IMR-90 (cell line): Measurements from ENCODE around the gene MEGF11. TPM values are rescaled to one million over a fixed set of nuclear protein-coding genes. Genes with fewer than 3 reads are reported as not detected.

Experiments used
- ATAC-seq: fragments of 200-7000 bp; cut with Tn5 transposase; 2 replicates; pipeline ENCODE4 v1.9.1; 2020; ENCODE audit warnings: low read depth, mild to moderate bottlenecking, moderate library complexity
- BruUV-seq: library from RNA; stranded (reverse); fragments of 400-500 nt; replicated peaks from 2 replicates; lab custom pipeline; 2021; lab: Mats Ljungman, UMichigan
- CTCF ChIA-PET: fragments of 300-600 bp; formaldehyde crosslinking; extraction: SDS; loops from one replicate; lab custom pipeline; 2021; ENCODE audit warnings: antibody characterized with exemption; lab: Yijun Ruan, JAX
- POLR2A ChIA-PET: fragments of 300-600 bp; sonication (Branson Sonifier 250); formaldehyde crosslinking; loops from one replicate; lab custom pipeline; 2022; ENCODE audit warnings: antibody characterized with exemption; ENCODE audit not compliant: unreplicated experiment; lab: Charles Lee
- DNase-seq: peaks from one replicate; pipeline ENCODE4 v3.0.0; 2013
- H2AFZ ChIP-seq: replicated peaks from 2 replicates; pipeline ENCODE3; 2013; ENCODE audit warnings: low read length, mild to moderate bottlenecking; ENCODE audit not compliant: poor library complexity
- H2AK5ac ChIP-seq: 2 replicates; pipeline ENCODE4 v1.6.1; 2013; ENCODE audit warnings: low read depth, low read length, inconsistent platforms
- H2AK9ac ChIP-seq: replicated peaks from 2 replicates; pipeline ENCODE3; 2013; ENCODE audit warnings: mild to moderate bottlenecking, low read depth, low read length, moderate library complexity; ENCODE audit not compliant: poor library complexity
- H2BK120ac ChIP-seq: 2 replicates; pipeline ENCODE4 v1.6.1; 2013; ENCODE audit warnings: low read depth, low read length, inconsistent platforms
- H2BK15ac ChIP-seq: 3 replicates; pipeline ENCODE4 v1.6.1; 2013; ENCODE audit warnings: low read depth, low read length, inconsistent platforms
- H2BK20ac ChIP-seq: 2 replicates; pipeline ENCODE4 v1.6.1; 2013; ENCODE audit warnings: low read depth, mild to moderate bottlenecking, inconsistent platforms, low read length, moderate library complexity
- H2BK5ac ChIP-seq: 2 replicates; pipeline ENCODE4 v1.6.1; 2013; ENCODE audit warnings: mild to moderate bottlenecking, low read depth, low read length, inconsistent platforms; ENCODE audit not compliant: poor library complexity, severe bottlenecking
- H3K14ac ChIP-seq: replicated peaks from 2 replicates; pipeline ENCODE4 v1.6.1; 2013; ENCODE audit warnings: low read depth, low read length, inconsistent platforms
- H3K18ac ChIP-seq: 2 replicates; pipeline ENCODE4 v1.6.1; 2013; ENCODE audit warnings: low read depth, low read length, control low read depth
- H3K23ac ChIP-seq: 2 replicates; pipeline ENCODE4 v1.6.1; 2013; ENCODE audit warnings: low read depth, low read length, inconsistent platforms
- H3K27ac ChIP-seq: 2 replicates; pipeline ENCODE4 v1.5.1; 2013; ENCODE audit warnings: mild to moderate bottlenecking, control low read depth, low read length; ENCODE audit not compliant: insufficient read depth
- H3K27me3 ChIP-seq: 2 replicates; pipeline ENCODE4 v1.6.1; 2013; ENCODE audit warnings: low read length; ENCODE audit not compliant: control insufficient read depth, insufficient read depth
- H3K36me3 ChIP-seq: 2 replicates; pipeline ENCODE4 v1.6.1; 2013; ENCODE audit warnings: low read length, mixed read lengths; ENCODE audit not compliant: control insufficient read depth, insufficient read depth
- H3K4ac ChIP-seq: 2 replicates; pipeline ENCODE4 v1.6.1; 2013; ENCODE audit warnings: low read depth, low read length, inconsistent platforms
- H3K4me1 ChIP-seq: 2 replicates; pipeline ENCODE4 v1.6.1; 2013; ENCODE audit warnings: low read length, mixed read lengths; ENCODE audit not compliant: control insufficient read depth, insufficient read depth
- H3K4me2 ChIP-seq: 2 replicates; pipeline ENCODE4 v1.6.1; 2013; ENCODE audit warnings: low read depth, mild to moderate bottlenecking, control low read depth, low read length, moderate library complexity
- H3K4me3 ChIP-seq: 2 replicates; pipeline ENCODE4 v1.5.1; 2013; ENCODE audit warnings: low read depth, mild to moderate bottlenecking, control low read depth, low read length, moderate library complexity; ENCODE audit not compliant: insufficient read depth
- H3K56ac ChIP-seq: 2 replicates; pipeline ENCODE4 v1.6.1; 2013; ENCODE audit warnings: low read length, inconsistent platforms; ENCODE audit not compliant: insufficient read depth; ENCODE audit errors: extremely low read depth
- H3K79me1 ChIP-seq, 2 experiments: 2 replicates each; pipeline ENCODE4 v1.6.1; 2013; ENCODE audit warnings: low read length in 2 of 2, inconsistent platforms in 1 of 2, low read depth in 1 of 2
- H3K9ac ChIP-seq: 2 replicates; pipeline ENCODE4 v1.6.1; 2013; ENCODE audit warnings: low read depth, low read length, control low read depth
- H3K9me1 ChIP-seq: 2 replicates; pipeline ENCODE4 v1.6.1; 2013; ENCODE audit warnings: low read length, inconsistent platforms; ENCODE audit not compliant: insufficient read depth
- H3K9me3 ChIP-seq: 2 replicates; pipeline ENCODE4 v1.6.1; 2013; ENCODE audit warnings: low read length; ENCODE audit not compliant: control insufficient read depth, insufficient read depth
- H4K20me1 ChIP-seq: 2 replicates; pipeline ENCODE4 v1.6.1; 2013; ENCODE audit warnings: low read length, inconsistent platforms; ENCODE audit not compliant: insufficient read depth
- H4K5ac ChIP-seq: 2 replicates; pipeline ENCODE4 v1.6.1; 2013; ENCODE audit warnings: mild to moderate bottlenecking, low read depth, low read length, control low read depth
- H4K8ac ChIP-seq, 2 experiments: 2 replicates each; pipeline ENCODE4 v1.6.1; 2013; ENCODE audit warnings: low read depth in 2 of 2, low read length in 2 of 2, control low read depth in 1 of 2, inconsistent platforms in 1 of 2
- H4K91ac ChIP-seq: 2 replicates; pipeline ENCODE4 v1.6.1; 2013; ENCODE audit warnings: low read depth, low read length, inconsistent platforms; ENCODE audit not compliant: insufficient read depth
- BHLHE40 ChIP-seq: fragments of 150-350 bp; IDR thresholded peaks from 2 replicates; pipeline ENCODE4 v1.6.1; 2016; ENCODE audit warnings: mild to moderate bottlenecking, low read depth, low read length
- CEBPB ChIP-seq: IDR thresholded peaks from 2 replicates; pipeline ENCODE4 v1.6.1; 2012; ENCODE audit warnings: low read depth, low read length, improper control_type of control experiment
- CTCF ChIP-seq: conservative IDR thresholded peaks from 2 replicates; pipeline ENCODE4 v1.5.1; 2012; ENCODE audit warnings: mild to moderate bottlenecking, low read depth, low read length, improper control_type of control experiment
- FOS ChIP-seq: fragments of 150-350 bp; IDR thresholded peaks from 2 replicates; pipeline ENCODE4 v1.6.1; 2016; ENCODE audit warnings: low read depth, low read length
- MAFK ChIP-seq: IDR thresholded peaks from 2 replicates; pipeline ENCODE4 v1.6.1; 2012; ENCODE audit warnings: low read depth, low read length, improper control_type of control experiment
- MAZ ChIP-seq: IDR thresholded peaks from 2 replicates; pipeline ENCODE4 v1.6.1; 2012; ENCODE audit warnings: low read depth, mild to moderate bottlenecking, low read length, improper control_type of control experiment, moderate library complexity, borderline replicate concordance
- MXI1 ChIP-seq: IDR thresholded peaks from 2 replicates; pipeline ENCODE4 v1.6.1; 2012; ENCODE audit warnings: low read depth, mild to moderate bottlenecking, low read length, moderate library complexity, borderline replicate concordance
- POLR2A ChIP-seq: IDR thresholded peaks from 2 replicates; pipeline ENCODE4 v1.6.1; 2012; ENCODE audit warnings: mild to moderate bottlenecking, low read depth, low read length
- RCOR1 ChIP-seq: IDR thresholded peaks from 2 replicates; pipeline ENCODE4 v1.6.1; 2012; ENCODE audit warnings: mild to moderate bottlenecking, low read length, improper control_type of control experiment; ENCODE audit not compliant: insufficient replicate concordance
- SMC3 ChIP-seq: fragments of 150-350 bp; IDR thresholded peaks from 2 replicates; pipeline ENCODE4 v1.6.1; 2016; ENCODE audit warnings: low read depth, mild to moderate bottlenecking, antibody characterized with exemption, low read length, moderate library complexity
- WGBS, 2 experiments: methylation state at CpG; one replicate each; pipeline versions ENCODE4 v1.1.5 to v1.1.7; 2013; ENCODE audit warnings: missing lambda C conversion rate in 2 of 2; ENCODE audit not compliant: insufficient read length in 1 of 2; ENCODE audit errors: extremely low coverage in 2 of 2; 5-methylcytosine and 5-hydroxymethylcytosine counted together
- dilution Hi-C: fragments of 300-500 bp; cut with HindIII; formaldehyde crosslinking; loops from one replicate; pipeline ENCODE4 v1.14.3; 2018; ENCODE audit warnings: low sequenced_read_pairs; ENCODE audit not compliant: unreplicated experiment
- in situ Hi-C: fragments of 300-500 bp; cut with MboI; formaldehyde crosslinking; loops from 3 replicates; pipeline ENCODE4 v1.14.3; 2019; ENCODE audit warnings: low sequenced_read_pairs, inconsistent platforms, mixed read lengths
- intact Hi-C: fragments of 100-400 bp; cut with micrococcal nuclease; formaldehyde crosslinking; loops from 2 replicates; pipeline ENCODE4 v1.10.0; 2022
- polyA plus RNA-seq, 3 experiments: library from polyadenylated mRNA; depleted of rRNA; stranded (reverse); fragments of >200 nt; gene quantifications; 2 replicates each; pipeline ENCODE4 v1.2.3, GENCODE V29; 2012; ENCODE audit warnings: low replicate concordance in 1 of 3
- total RNA-seq: library from RNA; depleted of rRNA; stranded (reverse); fragments of >200 nt; gene quantifications from 2 replicates; pipeline ENCODE4 v1.2.3, GENCODE V29; 2012
- TF ChIP-seq, protein P1 (sequence below): fragments of 150-350 bp; IDR thresholded peaks from 2 replicates; pipeline ENCODE4 v1.6.1; 2016; ENCODE audit warnings: low read depth, mild to moderate bottlenecking, low read length, moderate library complexity, borderline replicate concordance

The MEGF11 gene
- total and polyA plus RNA-seq, 2 of the 4 experiments (the other 2 are of a cell fraction): not detected

- Histone ChIP-seq H2AK5ac (no peak overlapping the region), H3K27me3 (peaks cover 2% of the 10 kb centered on the region; the same call in 1 of the 2 replicates), H2AK9ac (no peak overlapping the region), H3K18ac (no peak overlapping the region), H3K79me1 (no peaks in the 10 kb centered on the region), H2BK120ac (no peak overlapping the region), H3K9me1 (no peaks in the 10 kb centered on the region), H3K27ac (no peak overlapping the region), H2AFZ (no peak overlapping the region), H3K4me2 (no peak overlapping the region), H3K23ac (no peak overlapping the region), H2BK5ac (no peak overlapping the region), H4K5ac (no peak overlapping the region), H3K36me3 (no peaks in the 10 kb centered on the region), H4K91ac (no peak overlapping the region), H3K4ac (no peak overlapping the region), H3K9me3 (no peaks in the 10 kb centered on the region), H3K4me1 (no peaks in the 10 kb centered on the region), H3K4me3 (no peak overlapping the region), H2BK20ac (no peak overlapping the region), H3K14ac (no peak overlapping the region), H3K9ac (no peak overlapping the region), H4K8ac (no peak overlapping the region), H4K20me1 (no peaks in the 10 kb centered on the region), H2BK15ac (no peak overlapping the region), H3K56ac (no peak overlapping the region)
- no TSS peak for BruUV-seq
- POLR2A ChIA-PET: no interaction called here
- DNase-seq (no peak), ATAC-seq (no peak)
- TF ChIP-seq FOS (no peak), BHLHE40 (no peak), SMC3 (no peak), POLR2A (no peak), MXI1 (no peak), CEBPB (no peak), MAFK (no peak), CTCF (no peak), RCOR1 (no peak), MAZ (no peak)
- TF ChIP-seq, protein P1, sequence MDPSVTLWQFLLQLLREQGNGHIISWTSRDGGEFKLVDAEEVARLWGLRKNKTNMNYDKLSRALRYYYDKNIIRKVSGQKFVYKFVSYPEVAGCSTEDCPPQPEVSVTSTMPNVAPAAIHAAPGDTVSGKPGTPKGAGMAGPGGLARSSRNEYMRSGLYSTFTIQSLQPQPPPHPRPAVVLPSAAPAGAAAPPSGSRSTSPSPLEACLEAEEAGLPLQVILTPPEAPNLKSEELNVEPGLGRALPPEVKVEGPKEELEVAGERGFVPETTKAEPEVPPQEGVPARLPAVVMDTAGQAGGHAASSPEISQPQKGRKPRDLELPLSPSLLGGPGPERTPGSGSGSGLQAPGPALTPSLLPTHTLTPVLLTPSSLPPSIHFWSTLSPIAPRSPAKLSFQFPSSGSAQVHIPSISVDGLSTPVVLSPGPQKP: no peak
- intact Hi-C loops: no loop called here
- 60% methylated on average over 1 of the region's 2 CpGs; no CpG with 5 or more reads in 1 of the 2 experiments for WGBS, 2 experiments
- in situ Hi-C loops: no loop called here
- CTCF ChIA-PET: no interaction called here
- dilution Hi-C loops: no loop called here
Observed at GRCh38 chr15:66198757-66199156, 54.8 kb downstream of the MEGF11 start.
